Glutamatergic neuron (in vitro differentiated cells): ENCODE data around the gene FRMD3. TPM values are rescaled to one million over a fixed set of nuclear protein-coding genes. Genes with fewer than 3 reads are reported as not detected.

Experiments
- DNase-seq: peaks from one replicate; pipeline ENCODE4 v3.0.0; 2022
- H3K27ac Mint-ChIP-seq: one replicate; pipeline ENCODE4 v1.8.0; 2020; ENCODE audit warnings: mild to moderate bottlenecking, mixed read lengths, inconsistent platforms; ENCODE audit not compliant: unreplicated experiment
- H3K27me3 Mint-ChIP-seq: one replicate; pipeline ENCODE4 v1.8.0; 2020; ENCODE audit warnings: mild to moderate bottlenecking, moderate library complexity, mixed read lengths, inconsistent platforms; ENCODE audit not compliant: unreplicated experiment
- H3K36me3 Mint-ChIP-seq: one replicate; pipeline ENCODE4 v1.8.0; 2020; ENCODE audit warnings: mild to moderate bottlenecking, mixed read lengths, inconsistent platforms; ENCODE audit not compliant: unreplicated experiment
- H3K4me1 Mint-ChIP-seq: one replicate; pipeline ENCODE4 v1.8.0; 2020; ENCODE audit warnings: mild to moderate bottlenecking, low read depth, mixed read lengths, inconsistent platforms; ENCODE audit not compliant: unreplicated experiment
- H3K4me3 Mint-ChIP-seq: one replicate; pipeline ENCODE4 v1.8.0; 2020; ENCODE audit warnings: mild to moderate bottlenecking, mixed read lengths, inconsistent platforms; ENCODE audit not compliant: unreplicated experiment
- H3K9me3 Mint-ChIP-seq: one replicate; pipeline ENCODE4 v1.8.0; 2020; ENCODE audit warnings: mild to moderate bottlenecking, moderate library complexity, mixed read lengths, inconsistent platforms; ENCODE audit not compliant: unreplicated experiment
- CTCF ChIP-seq: fragments of 200-600 bp; sonication (generic); IDR thresholded peaks from one replicate; pipeline ENCODE4 v1.5.0; 2021; ENCODE audit not compliant: partially characterized antibody, unreplicated experiment
- total RNA-seq: library from RNA; stranded (reverse); fragmentation: NEBNext Ultra II Directional; extraction: Animal tissue kit (Norgen Biotek cat#: 25700); gene quantifications from one replicate; pipeline ENCODE4 v1.2.1, GENCODE V29; 2021; ENCODE audit not compliant: unreplicated experiment

FRMD3 gene
- total RNA-seq, 1 donor from 2014 or later, result 20.7 TPM

GRCh38 chr9:83458530-83458929, 79.7 kb downstream of the FRMD3 start:
- Mint-ChIP-seq H3K36me3 (peaks cover 11% of the 10 kb centered on the region), H3K4me3 (no peak overlapping the region), H3K27me3 (peaks cover 3% of the 10 kb centered on the region), H3K4me1 (peaks cover 9% of the 10 kb centered on the region), H3K9me3 (peaks cover 15% of the 10 kb centered on the region), H3K27ac (no peak overlapping the region)
- DNase-seq, result no peak
- no peak for TF ChIP-seq CTCF

GRCh38 chr9:83457005-83457404, 81.2 kb downstream of the FRMD3 start:
- no peak overlapping the region for H3K27ac Mint-ChIP-seq
- H3K4me3 Mint-ChIP-seq, result no peak overlapping the region
- no peak for TF ChIP-seq CTCF
- peaks cover 15% of the 10 kb centered on the region for H3K9me3 Mint-ChIP-seq
- no peak for DNase-seq
- peaks cover 3% of the 10 kb centered on the region for H3K27me3 Mint-ChIP-seq
- H3K4me1 Mint-ChIP-seq, result peaks cover 9% of the 10 kb centered on the region
- peaks cover 11% of the 10 kb centered on the region for H3K36me3 Mint-ChIP-seq

GRCh38 chr9:83456226-83456625, 82.0 kb downstream of the FRMD3 start:
- no peak for TF ChIP-seq CTCF
- Mint-ChIP-seq H3K36me3 (peaks cover 10% of the 10 kb centered on the region), H3K27me3 (peaks cover 1% of the 10 kb centered on the region), H3K4me3 (no peak overlapping the region), H3K9me3 (peaks cover 13% of the 10 kb centered on the region), H3K4me1 (peaks cover 11% of the 10 kb centered on the region), H3K27ac (no peak overlapping the region)
- DNase-seq, result no peak

GRCh38 chr9:83454076-83454475, 84.1 kb downstream of the FRMD3 start:
- peaks cover 6% of the 10 kb centered on the region for H3K4me1 Mint-ChIP-seq
- peaks cover 3% of the 10 kb centered on the region for H3K27me3 Mint-ChIP-seq
- H3K36me3 Mint-ChIP-seq, result no peaks in the 10 kb centered on the region
- no peak overlapping the region for H3K4me3 Mint-ChIP-seq
- peaks cover 3% of the 10 kb centered on the region for H3K9me3 Mint-ChIP-seq
- no peak for DNase-seq
- H3K27ac Mint-ChIP-seq, result no peak overlapping the region
- no peak for TF ChIP-seq CTCF

- Mint-ChIP-seq H3K9me3 (peaks cover 5% of the 10 kb centered on the region), H3K36me3 (peaks cover 3% of the 10 kb centered on the region), H3K27ac (no peak overlapping the region), H3K4me3 (no peak overlapping the region), H3K27me3 (peaks cover 3% of the 10 kb centered on the region), H3K4me1 (peaks cover 14% of the 10 kb centered on the region)
- TF ChIP-seq CTCF, result no peak
- no peak for DNase-seq
Observed at GRCh38 chr9:83451308-83451707, 86.9 kb downstream of the FRMD3 start.
